HCT116 (cell line): Measurements from ENCODE around the gene CCBE1. TPM values are rescaled to one million over a fixed set of nuclear protein-coding genes. Genes with fewer than 3 reads are reported as not detected.

Source experiments
- ATAC-seq: fragments of 200-7000 bp; cut with Tn5 transposase; 2 replicates; pipeline ENCODE4 v1.9.1; 2020; ENCODE audit warnings: mild to moderate bottlenecking, moderate library complexity
- Bru-seq: library from RNA; stranded (reverse); fragments of 400-500 nt; gene quantifications from one replicate; lab custom pipeline; 2021; lab: Mats Ljungman, UMichigan
- BruChase-seq, 2 experiments: library from RNA; stranded (reverse); fragments of 400-500 nt; gene quantifications; one replicate each; lab custom pipeline; 2021; lab: Mats Ljungman, UMichigan
- BruUV-seq: library from RNA; stranded (reverse); fragments of 400-500 nt; replicated peaks from 2 replicates; lab custom pipeline; 2021; lab: Mats Ljungman, UMichigan
- CTCF ChIA-PET: fragments of 300-600 bp; sonication (Branson Sonifier 250); formaldehyde crosslinking; loops from one replicate; lab custom pipeline; 2021; ENCODE audit warnings: antibody characterized with exemption; lab: Charles Lee
- POLR2A ChIA-PET: fragments of 300-600, 350-600 bp; sonication (Branson Sonifier 250); formaldehyde crosslinking; loops from one replicate; lab custom pipeline; 2021; ENCODE audit warnings: antibody characterized with exemption; lab: Charles Lee
- RAD21 ChIA-PET, 2 experiments: fragments of 300-600 bp; sonication (Branson Sonifier 250); formaldehyde crosslinking; loops; one replicate each; lab custom pipeline; 2023; ENCODE audit warnings: low total read pairs in 2 of 2; ENCODE audit not compliant: uncharacterized antibody in 2 of 2, unreplicated experiment in 2 of 2, low non-redundant PET in 1 of 2; lab: Charles Lee
- DNase-seq: peaks from one replicate; pipeline ENCODE4 v3.0.0-alpha.2; 2010; ENCODE audit warnings: low read depth, low spot score
- H2AFZ ChIP-seq: fragments of 200-600 bp; shearing (Covaris generic), sonication (generic); 2 replicates; pipeline ENCODE4 v1.6.1; 2017; ENCODE audit warnings: low read depth, mixed run types, mixed read lengths, antibody characterized with exemption, low read length; ENCODE audit not compliant: poor library complexity, severe bottlenecking
- H3K27ac ChIP-seq: 2 replicates; pipeline ENCODE4 v1.5.1; 2012; ENCODE audit warnings: low read depth, low read length
- H3K27me3 ChIP-seq: fragments of 200-600 bp; sonication (generic); 2 replicates; pipeline ENCODE4 v1.6.1; 2016; ENCODE audit warnings: mixed run types, low read length, mixed read lengths; ENCODE audit not compliant: insufficient read depth
- H3K36me3 ChIP-seq, 2 experiments: fragments of 200-500 bp in 1 of 2; fragments of 200-600 bp in 1 of 2; sonication (Bioruptor generic) in 1 of 2; sonication (generic) in 1 of 2; 2 replicates each; pipeline versions ENCODE4 v1.5.1 to v1.6.1; 2014 to 2016; ENCODE audit warnings: low read length in 2 of 2, inconsistent platforms in 1 of 2, mixed read lengths in 1 of 2, mixed run types in 1 of 2; ENCODE audit not compliant: insufficient read depth in 2 of 2, control insufficient read depth in 1 of 2
- H3K4me1 ChIP-seq, 2 experiments: fragments of 200-600 bp in 1 of 2; sonication (generic) in 1 of 2; 2 replicates each; pipeline versions ENCODE4 v1.5.1 to v1.6.1; 2012 to 2017; ENCODE audit warnings: low read length in 2 of 2, inconsistent platforms in 1 of 2, mild to moderate bottlenecking in 1 of 2, mixed read lengths in 1 of 2, mixed run types in 1 of 2, moderate library complexity in 1 of 2; ENCODE audit not compliant: insufficient read depth in 2 of 2, control insufficient read depth in 1 of 2
- H3K4me2 ChIP-seq: fragments of 200-600 bp; sonication (generic); 2 replicates; pipeline ENCODE4 v1.6.1; 2017; ENCODE audit warnings: mixed run types, low read length, mixed read lengths
- H3K4me3 ChIP-seq, 2 experiments: fragments of 200-600 bp in 1 of 2; sonication (generic) in 1 of 2; replicated peaks in 1 of 2; 2 replicates each; pipeline ENCODE4 v1.5.1; 2011 to 2016; ENCODE audit warnings: low read length in 2 of 2, control low read depth in 1 of 2, low read depth in 1 of 2, mild to moderate bottlenecking in 1 of 2, mixed read lengths in 1 of 2, mixed run types in 1 of 2
- H3K79me2 ChIP-seq: fragments of 200-600 bp; sonication (generic); 2 replicates; pipeline ENCODE4 v1.6.1; 2017; ENCODE audit warnings: mild to moderate bottlenecking, mixed run types, low read length, moderate library complexity, mixed read lengths; ENCODE audit not compliant: insufficient read depth
- H3K9ac ChIP-seq: fragments of 200-600 bp; sonication (generic); 2 replicates; pipeline ENCODE4 v1.6.1; 2016; ENCODE audit warnings: low read length, mixed read lengths
- H3K9me2 ChIP-seq: fragments of 200-600 bp; sonication (generic), shearing (Covaris generic); 2 replicates; pipeline ENCODE4 v1.6.1; 2017; ENCODE audit warnings: mixed run types, mild to moderate bottlenecking, moderate library complexity; ENCODE audit not compliant: insufficient read depth
- H3K9me3 ChIP-seq, 2 experiments: fragments of 200-500 bp in 1 of 2; fragments of 200-600 bp in 1 of 2; sonication (Bioruptor generic) in 1 of 2; sonication (generic) in 1 of 2; 2 replicates each; pipeline ENCODE4 v1.6.1; 2014 to 2017; ENCODE audit warnings: low read length in 2 of 2, mixed read lengths in 2 of 2, inconsistent platforms in 1 of 2, low read depth in 1 of 2, mild to moderate bottlenecking in 1 of 2, mixed run types in 1 of 2, moderate library complexity in 1 of 2; ENCODE audit not compliant: control insufficient read depth in 1 of 2, insufficient read depth in 1 of 2
- H4K20me1 ChIP-seq: fragments of 200-600 bp; sonication (generic), shearing (Covaris generic); 2 replicates; pipeline ENCODE4 v1.6.1; 2017; ENCODE audit warnings: mixed run types, mild to moderate bottlenecking, moderate library complexity; ENCODE audit not compliant: insufficient read depth
- CEBPB ChIP-seq: IDR thresholded peaks from 2 replicates; pipeline ENCODE4 v1.6.1; 2012; ENCODE audit warnings: low read depth
- RAD21 ChIP-seq: IDR thresholded peaks from 2 replicates; pipeline ENCODE4 v1.6.1; 2012; ENCODE audit warnings: low read depth, mild to moderate bottlenecking
- TCF7L2 ChIP-seq: IDR thresholded peaks from 2 replicates; pipeline ENCODE4 v1.7.0; 2011; ENCODE audit warnings: borderline replicate concordance, inconsistent platforms; ENCODE audit not compliant: insufficient read depth, insufficient read length; ENCODE audit errors: extremely low read depth
- YY1 ChIP-seq: IDR thresholded peaks from 2 replicates; pipeline ENCODE4 v1.6.1; 2011; ENCODE audit warnings: low read length, low read depth, moderate library complexity, mild to moderate bottlenecking; ENCODE audit not compliant: insufficient replicate concordance; ENCODE audit errors: extremely low read depth
- intact Hi-C: fragments of 100-400 bp; cut with micrococcal nuclease; formaldehyde crosslinking; loops from 2 replicates; pipeline ENCODE4 v1.10.0; 2022
- long read RNA-seq: library from polyadenylated mRNA; unstranded; transcript quantifications from one replicate; pipeline ENCODE4 v2.0.0, GENCODE V29; 2021; ENCODE audit not compliant: unreplicated experiment
- polyA plus RNA-seq: library from polyadenylated mRNA; unstranded; fragments of >200 nt; gene quantifications from 2 replicates; pipeline ENCODE4 v1.2.1, GENCODE V29; 2012; ENCODE audit warnings: missing spikeins
- total RNA-seq: library from RNA; stranded (reverse); gene quantifications from one replicate; pipeline ENCODE4 v1.2.1, GENCODE V29; 2021; ENCODE audit not compliant: unreplicated experiment
- TF ChIP-seq, protein P1 (sequence below), 3 experiments: fragments of 200-600 bp in 1 of 3; sonication (generic) in 1 of 3; IDR thresholded peaks in 2 of 3; conservative IDR thresholded peaks in 1 of 3; 2 replicates each; pipeline ENCODE4 v1.5.1; 2012 to 2017; ENCODE audit warnings: low read depth in 2 of 3, low read length in 2 of 3, antibody characterized with exemption in 1 of 3, borderline replicate concordance in 1 of 3, control low read depth in 1 of 3, mild to moderate bottlenecking in 1 of 3, mixed read lengths in 1 of 3, mixed run types in 1 of 3, moderate library complexity in 1 of 3; ENCODE audit not compliant: insufficient read depth in 1 of 3

CCBE1 gene
- total RNA-seq (0.84 TPM), Bru-seq, nascent RNA (percentile 18 among the genes with signal in this experiment), BruChase-seq, experiment 1, labeled RNA remaining after a 6-hour chase (percentile 18 among the genes with signal in this experiment), BruChase-seq, experiment 2, labeled RNA remaining after a 2-hour chase (percentile 23 among the genes with signal in this experiment)
- 0.05 and 0.45 TPM in 2 replicates for polyA plus RNA-seq
- long read RNA-seq, partial matches to known transcripts = 0 of 1 reads
- long read RNA-seq, other reads (novel, unspliced or antisense) = 1 of 1 reads

DNA sequence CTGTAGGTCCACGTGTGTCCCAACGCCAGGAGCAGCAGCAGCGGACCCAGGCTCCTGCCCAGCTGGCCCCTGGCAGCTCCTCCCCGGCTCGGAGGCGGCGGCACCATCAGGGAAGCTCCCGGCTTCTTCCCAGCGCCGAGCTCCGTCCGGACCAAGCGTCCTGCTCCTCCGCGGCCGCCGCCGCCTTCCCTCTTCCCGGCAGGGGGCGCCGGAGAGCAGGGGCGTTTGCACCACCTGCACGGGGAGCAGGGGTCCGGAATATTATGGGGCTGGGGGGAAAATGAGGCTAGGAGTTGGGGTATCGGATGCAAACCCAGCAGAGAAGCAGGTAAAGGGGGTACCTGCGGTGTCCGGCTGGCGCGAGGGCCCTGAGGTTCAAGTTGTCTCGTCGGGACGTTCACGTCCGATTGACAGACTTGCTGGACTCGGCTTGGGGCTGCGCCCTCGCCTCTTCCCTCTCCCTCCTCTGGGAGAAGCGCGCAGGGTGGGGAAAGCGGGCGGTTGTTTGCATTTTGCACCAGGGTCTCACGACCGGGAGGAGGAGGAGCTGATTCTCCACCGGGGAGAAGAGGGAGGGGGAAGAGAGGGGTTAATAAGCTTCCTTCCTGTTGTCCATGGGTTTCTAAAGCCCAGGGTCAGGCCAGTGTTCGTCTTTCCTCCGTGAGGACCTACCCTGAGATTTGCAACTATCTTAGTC, at the start of gene CCBE1:
TSS of gene CCBE1 (minus strand) at position 188 of the 697 bp plus-strand sequence.
- Histone ChIP-seq H3K9me3 (no peaks in the 10 kb centered on the region), H3K4me1 (peaks cover 4 to 10% of the 10 kb centered on the region in 2 experiments; a peak in 2 of 4 replicates)
- peak; percentile 92 for ATAC-seq
- peak; percentile 62 for TF ChIP-seq YY1
- TF ChIP-seq, protein P1, sequence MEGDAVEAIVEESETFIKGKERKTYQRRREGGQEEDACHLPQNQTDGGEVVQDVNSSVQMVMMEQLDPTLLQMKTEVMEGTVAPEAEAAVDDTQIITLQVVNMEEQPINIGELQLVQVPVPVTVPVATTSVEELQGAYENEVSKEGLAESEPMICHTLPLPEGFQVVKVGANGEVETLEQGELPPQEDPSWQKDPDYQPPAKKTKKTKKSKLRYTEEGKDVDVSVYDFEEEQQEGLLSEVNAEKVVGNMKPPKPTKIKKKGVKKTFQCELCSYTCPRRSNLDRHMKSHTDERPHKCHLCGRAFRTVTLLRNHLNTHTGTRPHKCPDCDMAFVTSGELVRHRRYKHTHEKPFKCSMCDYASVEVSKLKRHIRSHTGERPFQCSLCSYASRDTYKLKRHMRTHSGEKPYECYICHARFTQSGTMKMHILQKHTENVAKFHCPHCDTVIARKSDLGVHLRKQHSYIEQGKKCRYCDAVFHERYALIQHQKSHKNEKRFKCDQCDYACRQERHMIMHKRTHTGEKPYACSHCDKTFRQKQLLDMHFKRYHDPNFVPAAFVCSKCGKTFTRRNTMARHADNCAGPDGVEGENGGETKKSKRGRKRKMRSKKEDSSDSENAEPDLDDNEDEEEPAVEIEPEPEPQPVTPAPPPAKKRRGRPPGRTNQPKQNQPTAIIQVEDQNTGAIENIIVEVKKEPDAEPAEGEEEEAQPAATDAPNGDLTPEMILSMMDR (IDR thresholded peaks at IDR 0.05 in 2 of 3, conservative IDR thresholded peaks at IDR 0.05 in 1 of 3; ENCODE audit: borderline replicate concordance in 1 of 3, insufficient read depth in 1 of 3, low read depth in 2 of 3, low read length in 2 of 3) = peak; percentile 70 to 97 (median 92); a peak in 5 of 6 replicates
- peak; percentile 57 for TF ChIP-seq RAD21
- no peak for TF ChIP-seq CEBPB
- no peak for TF ChIP-seq TCF7L2
- TF ChIP-seq, all 23 proteins: peak for 3
- RAD21 ChIA-PET = interaction anchor here (0.6 to 2.1 kb wide), 4 partner anchors 66 to 126 kb away, joined by 3 to 9 read pairs (median 5); no protein-coding TSS in a partner anchor
- DNase-seq = peak; percentile 29
- Histone ChIP-seq H3K4me2 (peak within 1 kb of the TSS; percentile 91), H3K9ac (peak within 1 kb of the TSS; percentile 16; the same call in 1 of the 2 replicates), H3K79me2 (no peaks in the 10 kb centered on the region), H3K4me3 (peak within 1 kb of the TSS; percentile 50 to 61), H4K20me1 (no peaks in the 10 kb centered on the region), H2AFZ (peak within 1 kb of the TSS; percentile 42), H3K27ac (no peak within 1 kb of the TSS; the same call in 1 of the 2 replicates), H3K27me3 (peaks cover under 1% of the 10 kb centered on the region; the same call in 1 of the 2 replicates), H3K9me2 (no peaks in the 10 kb centered on the region), H3K36me3 (no peaks in the 10 kb centered on the region)
- POLR2A ChIA-PET = interaction anchor here (1.0 kb wide), 1 partner anchor 126 kb away, joined by 4 read pairs; no protein-coding TSS in a partner anchor
- intact Hi-C loops = loop anchor here (1.0 to 10.0 kb wide), 2 partner anchors 126 to 847 kb away; no protein-coding TSS in a partner anchor
- no TSS peak for BruUV-seq
- CTCF ChIA-PET = interaction anchor here (0.6 to 2.8 kb wide), 34 partner anchors 8 to 295 kb away, joined by 3 to 47 read pairs (median 4); no protein-coding TSS in a partner anchor
